ENCODE results near the gene POMGNT2. TPM values are rescaled to one million over a fixed set of nuclear protein-coding genes. Genes with fewer than 3 reads are reported as not detected.

POMGNT2 gene
- total and polyA plus RNA-seq, 2 donors (not counting 1 experiment from before 2014, with no cell fraction given) = 2.8 to 3.1 TPM

DNA sequence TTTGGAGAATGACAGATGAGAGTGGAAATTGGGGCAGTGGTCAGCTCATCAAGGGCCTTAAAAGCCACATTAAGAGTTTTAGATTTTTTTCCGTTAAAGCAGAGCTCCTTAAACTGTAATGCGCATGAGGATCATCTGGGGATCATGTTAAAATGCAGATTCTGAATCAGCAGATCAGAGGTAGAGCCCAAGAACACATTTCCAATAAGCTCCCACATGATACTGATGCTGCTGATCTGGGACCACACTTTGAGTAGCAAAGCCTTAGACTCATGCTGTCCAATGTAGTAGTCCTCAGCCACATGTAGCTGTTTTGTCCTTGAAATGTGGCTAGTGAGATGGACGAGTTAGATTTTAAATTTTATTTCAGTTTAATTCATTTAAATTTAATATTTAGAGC, 26.3 kb upstream of the POMGNT2 start:
- POLR2A ChIA-PET = no interaction called here
- Histone ChIP-seq H3K9ac (ENCODE audit: low read length) (no peak overlapping the region), H3K79me2 (ENCODE audit: control insufficient read depth, insufficient read depth, low read length) (no peaks in the 10 kb centered on the region), H3K4me3 (ENCODE audit: control extremely low read depth in 1 of 5, extremely low read depth in 1 of 5, insufficient read depth in 1 of 5, low read depth in 2 of 5, low read length in 4 of 5) (no peak overlapping the region), H3K36me3 (replicated peaks in 1 of 2; ENCODE audit: control extremely low read depth in 1 of 2, control insufficient read depth in 1 of 2, extremely low read depth in 1 of 2, insufficient read depth in 2 of 2, low read length in 1 of 2) (no peaks in the 10 kb centered on the region), H3K27me3 (replicated peaks in 1 of 4; ENCODE audit: control extremely low read depth in 1 of 4, control insufficient read depth in 3 of 4, insufficient read depth in 4 of 4, low read length in 3 of 4) (peaks cover 0 to 3% (median 0%) of the 10 kb centered on the region in 4 experiments), H4K20me1 (ENCODE audit: control insufficient read depth, insufficient read depth, low read length, poor library complexity, severe bottlenecking) (no peaks in the 10 kb centered on the region), H3K27ac (ENCODE audit: low read length in 2 of 2) (no peak overlapping the region), H3K9me3 (ENCODE audit: control extremely low read depth in 1 of 3, control insufficient read depth in 2 of 3, insufficient read depth in 1 of 3, low read length in 2 of 3) (peaks cover 0 to 1% (median under 1%) of the 10 kb centered on the region in 3 donors), H3K4me1 (ENCODE audit: control insufficient read depth in 2 of 2, insufficient read depth in 2 of 2, low read length in 2 of 2) (no peaks in the 10 kb centered on the region), H2AFZ (ENCODE audit: insufficient read depth, low read depth, low read length, poor library complexity, severe bottlenecking) (no peak overlapping the region), H3K4me2 (replicated peaks; ENCODE audit: low read depth, low read length, poor library complexity, severe bottlenecking) (no peak overlapping the region)
- CTCF ChIA-PET = no interaction called here
- TF ChIP-seq, protein P1, sequence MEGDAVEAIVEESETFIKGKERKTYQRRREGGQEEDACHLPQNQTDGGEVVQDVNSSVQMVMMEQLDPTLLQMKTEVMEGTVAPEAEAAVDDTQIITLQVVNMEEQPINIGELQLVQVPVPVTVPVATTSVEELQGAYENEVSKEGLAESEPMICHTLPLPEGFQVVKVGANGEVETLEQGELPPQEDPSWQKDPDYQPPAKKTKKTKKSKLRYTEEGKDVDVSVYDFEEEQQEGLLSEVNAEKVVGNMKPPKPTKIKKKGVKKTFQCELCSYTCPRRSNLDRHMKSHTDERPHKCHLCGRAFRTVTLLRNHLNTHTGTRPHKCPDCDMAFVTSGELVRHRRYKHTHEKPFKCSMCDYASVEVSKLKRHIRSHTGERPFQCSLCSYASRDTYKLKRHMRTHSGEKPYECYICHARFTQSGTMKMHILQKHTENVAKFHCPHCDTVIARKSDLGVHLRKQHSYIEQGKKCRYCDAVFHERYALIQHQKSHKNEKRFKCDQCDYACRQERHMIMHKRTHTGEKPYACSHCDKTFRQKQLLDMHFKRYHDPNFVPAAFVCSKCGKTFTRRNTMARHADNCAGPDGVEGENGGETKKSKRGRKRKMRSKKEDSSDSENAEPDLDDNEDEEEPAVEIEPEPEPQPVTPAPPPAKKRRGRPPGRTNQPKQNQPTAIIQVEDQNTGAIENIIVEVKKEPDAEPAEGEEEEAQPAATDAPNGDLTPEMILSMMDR (IDR thresholded peaks at IDR 0.05) = no peak
- TF ChIP-seq EZH2 (IDR thresholded peaks at IDR 0.05; ENCODE audit: borderline replicate concordance, insufficient read depth, low read depth, low read length, poor library complexity, severe bottlenecking) = no peak
- DNase-seq = no peak
- ATAC-seq (ENCODE audit: low read depth) = no peak
- 100% methylated on average over 2 of the region's 3 CpGs for WGBS (ENCODE audit: insufficient coverage)
- Mint-ChIP-seq H3K27me3 (peaks cover 13% of the 10 kb centered on the region), H3K4me1 (no peaks in the 10 kb centered on the region), H3K27ac (no peak overlapping the region), H3K9me3 (ENCODE audit: insufficient read depth) (peaks cover 4% of the 10 kb centered on the region), H3K4me3 (no peak overlapping the region)
- intact Hi-C loops (cut with micrococcal nuclease) = no loop called here

DNA sequence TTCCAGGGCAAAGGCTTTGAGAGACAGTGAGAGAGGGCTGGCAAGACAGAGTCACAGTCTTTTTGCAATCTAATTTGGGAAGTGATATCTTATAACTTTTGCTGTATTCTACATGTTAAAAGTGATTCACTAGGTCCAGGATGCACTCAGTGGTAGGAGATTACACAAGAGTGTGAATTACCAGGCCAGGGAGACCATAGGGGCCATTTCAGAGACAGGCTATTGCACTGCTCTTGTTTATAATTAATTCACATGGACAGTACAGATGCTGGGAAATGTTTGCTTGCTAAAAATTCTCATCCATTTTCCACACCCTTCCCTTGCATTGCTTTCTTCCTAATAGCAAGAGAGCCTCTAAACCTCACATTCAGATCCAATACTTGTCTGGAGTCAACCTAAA, 22.6 kb upstream of the POMGNT2 start:
- H3K79me2 ChIP-seq (ENCODE audit: control insufficient read depth, insufficient read depth, low read length) = no peaks in the 10 kb centered on the region
- CTCF ChIA-PET = no interaction called here
- H4K20me1 ChIP-seq (ENCODE audit: control insufficient read depth, insufficient read depth, low read length, poor library complexity, severe bottlenecking) = no peaks in the 10 kb centered on the region
- no peak overlapping the region for H3K4me2 ChIP-seq (replicated peaks; ENCODE audit: low read depth, low read length, poor library complexity, severe bottlenecking)
- H3K9ac ChIP-seq (ENCODE audit: low read length) = no peak overlapping the region
- no peak overlapping the region for H3K4me3 Mint-ChIP-seq
- peaks cover 22% of the 10 kb centered on the region for H3K27me3 Mint-ChIP-seq
- no peak for ATAC-seq (ENCODE audit: low read depth)
- H3K4me1 ChIP-seq (ENCODE audit: control insufficient read depth in 2 of 2, insufficient read depth in 2 of 2, low read length in 2 of 2) = no peaks in the 10 kb centered on the region
- peaks cover 0 to 3% (median 3%) of the 10 kb centered on the region in 3 donors for H3K9me3 ChIP-seq (ENCODE audit: control extremely low read depth in 1 of 3, control insufficient read depth in 2 of 3, insufficient read depth in 1 of 3, low read length in 2 of 3)
- H3K27ac ChIP-seq (ENCODE audit: low read length in 2 of 2) = no peak overlapping the region
- DNase-seq = no peak
- TF ChIP-seq, protein P1 (IDR thresholded peaks at IDR 0.05) = no peak
- TF ChIP-seq EZH2 (IDR thresholded peaks at IDR 0.05; ENCODE audit: borderline replicate concordance, insufficient read depth, low read depth, low read length, poor library complexity, severe bottlenecking) = no peak
- intact Hi-C loops (cut with micrococcal nuclease) = no loop called here
- no peaks in the 10 kb centered on the region for H3K36me3 ChIP-seq (replicated peaks in 1 of 2; ENCODE audit: control extremely low read depth in 1 of 2, control insufficient read depth in 1 of 2, extremely low read depth in 1 of 2, insufficient read depth in 2 of 2, low read length in 1 of 2)
- no peak overlapping the region for H3K27ac Mint-ChIP-seq
- POLR2A ChIA-PET = no interaction called here
- H3K4me3 ChIP-seq (ENCODE audit: control extremely low read depth in 1 of 5, extremely low read depth in 1 of 5, insufficient read depth in 1 of 5, low read depth in 2 of 5, low read length in 4 of 5) = no peak overlapping the region
- peaks cover 0 to 3% (median 0%) of the 10 kb centered on the region in 4 experiments for H3K27me3 ChIP-seq (replicated peaks in 1 of 4; ENCODE audit: control extremely low read depth in 1 of 4, control insufficient read depth in 3 of 4, insufficient read depth in 4 of 4, low read length in 3 of 4)
- H2AFZ ChIP-seq (ENCODE audit: insufficient read depth, low read depth, low read length, poor library complexity, severe bottlenecking) = no peak overlapping the region
- H3K9me3 Mint-ChIP-seq (ENCODE audit: insufficient read depth) = peaks cover 4% of the 10 kb centered on the region
- no peaks in the 10 kb centered on the region for H3K4me1 Mint-ChIP-seq
